Glomerular endothelial cell (primary cell): Measurements from ENCODE around the gene KCNQ2. TPM values are rescaled to one million over a fixed set of nuclear protein-coding genes. Genes with fewer than 3 reads are reported as not detected.
"Not testable (repeated sequence)": the region's sequence is repeated elsewhere in the genome, so short reads cannot be mapped to it uniquely, and the experiment has no call there.

Experiments
- DNase-seq: peaks from one replicate; pipeline ENCODE4 v3.0.0-alpha.2; 2011; ENCODE audit warnings: low read depth, low spot score; ENCODE audit errors: extremely low read depth
- total RNA-seq: library from RNA; depleted of rRNA; stranded (reverse); fragments of >200 nt; gene quantifications from 2 replicates; pipeline ENCODE4 v1.2.3, GENCODE V29; 2015

Gene KCNQ2
- total RNA-seq, 1 donor from 2014 or later, result not detected

DNA sequence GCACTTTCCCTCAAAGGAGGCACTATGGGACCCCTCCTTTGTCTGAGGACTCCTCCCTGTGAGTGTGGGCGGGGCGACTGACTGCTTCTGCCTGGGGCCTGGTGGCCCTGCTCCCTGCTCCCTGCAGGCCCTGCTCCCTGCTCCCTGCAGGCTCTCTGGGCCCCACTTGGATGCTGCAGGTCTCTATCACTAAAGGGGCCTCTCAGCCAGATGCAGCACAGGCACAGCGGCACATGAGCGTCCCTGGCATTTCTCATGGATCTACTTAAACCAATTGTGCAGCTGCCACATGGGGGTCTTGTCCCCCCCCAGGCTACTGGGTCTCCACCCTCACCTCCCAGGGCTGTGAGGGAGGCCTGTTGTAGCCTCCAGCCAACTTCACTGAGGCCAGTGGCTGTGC is 18.6 kb upstream of the KCNQ2 start:
- no peak for DNase-seq

DNA sequence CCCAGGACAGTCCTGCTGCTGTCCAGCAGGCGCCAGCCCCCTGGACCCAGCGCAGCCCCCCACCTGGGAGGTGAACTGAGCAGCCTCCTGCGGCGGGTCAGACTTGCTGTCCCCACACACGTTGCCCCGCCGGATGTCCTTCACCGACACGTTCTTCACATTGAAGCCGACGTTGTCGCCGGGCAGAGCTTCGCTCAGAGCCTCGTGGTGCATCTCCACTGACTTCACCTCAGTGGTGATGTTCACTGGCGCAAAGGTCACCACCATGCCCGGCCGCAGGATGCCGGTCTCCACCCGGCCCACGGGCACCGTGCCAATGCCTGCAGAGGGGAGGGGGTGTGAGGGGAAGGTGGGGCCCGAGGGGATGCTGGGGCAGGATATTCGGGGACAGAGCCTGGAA is 18.0 kb upstream of the KCNQ2 start:
- DNase-seq, result no peak

DNA sequence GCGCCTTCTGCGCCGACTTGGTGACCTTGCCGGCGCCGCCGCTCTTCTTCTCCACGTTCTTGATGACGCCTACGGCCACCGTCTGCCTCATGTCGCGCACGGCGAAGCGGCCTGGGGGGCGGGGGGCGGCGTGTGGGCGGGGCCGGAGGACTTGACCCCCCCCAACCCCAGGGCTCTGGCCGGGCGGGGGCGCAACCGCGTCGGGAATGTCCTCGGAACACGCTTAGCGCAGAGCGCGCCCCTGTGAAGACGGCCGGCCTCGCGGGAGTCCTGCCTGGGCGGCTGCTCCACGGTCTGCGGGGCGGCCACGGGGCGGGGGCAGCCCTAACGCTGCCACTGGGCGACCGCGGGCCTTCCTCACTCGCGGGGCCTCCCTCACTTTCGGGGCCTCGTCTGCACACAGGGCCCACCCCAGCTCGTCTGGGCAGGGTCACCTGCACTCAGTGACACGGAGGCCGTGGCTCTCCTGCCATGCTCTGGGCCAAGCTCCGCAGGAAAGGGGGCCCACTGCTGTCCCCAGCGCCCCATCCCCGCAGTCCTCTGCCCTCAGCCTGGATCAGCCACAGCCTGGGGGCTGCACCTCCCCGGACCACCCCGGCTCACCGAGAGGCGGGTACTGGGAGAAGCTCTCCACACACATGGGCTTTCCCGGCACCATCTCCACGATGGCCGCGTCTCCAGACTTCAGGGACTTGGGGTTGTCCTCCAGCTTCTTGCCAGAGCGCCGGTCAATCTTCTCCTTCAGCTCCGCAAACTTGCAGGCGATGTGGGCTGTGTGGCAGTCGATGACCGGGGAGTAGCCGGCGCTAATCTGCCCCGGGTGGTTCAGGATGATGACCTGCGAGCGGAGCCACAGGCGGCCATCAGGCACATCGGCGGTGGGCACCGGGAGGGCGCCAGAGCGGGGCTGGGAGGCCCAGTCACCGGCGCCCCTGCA is 16.1 kb upstream of the KCNQ2 start:
- no peak for DNase-seq

DNA sequence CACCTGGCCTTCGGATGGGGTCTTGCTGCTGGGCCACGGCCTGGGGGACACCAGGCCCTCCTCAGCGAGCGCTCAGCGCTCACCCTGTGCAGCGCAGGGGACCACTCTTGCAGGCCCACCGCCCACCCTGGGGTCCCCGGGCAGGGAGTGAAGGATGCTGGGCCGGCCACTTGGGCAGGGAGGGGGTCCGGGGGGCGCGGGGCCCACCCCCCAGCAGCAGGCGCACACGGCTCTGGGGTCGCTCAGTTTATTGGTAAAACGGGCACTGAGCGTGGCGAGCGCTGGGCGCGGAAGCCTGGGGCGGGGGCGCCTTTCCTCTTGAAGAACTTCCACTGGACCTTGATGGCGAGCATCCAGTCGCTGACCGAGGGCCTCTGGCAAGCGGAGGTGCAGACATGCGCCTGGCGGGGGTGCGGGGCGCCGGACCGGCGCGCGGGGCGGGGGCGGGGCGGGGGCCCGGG is 15.4 kb upstream of the KCNQ2 start:
- no peak for DNase-seq

DNA sequence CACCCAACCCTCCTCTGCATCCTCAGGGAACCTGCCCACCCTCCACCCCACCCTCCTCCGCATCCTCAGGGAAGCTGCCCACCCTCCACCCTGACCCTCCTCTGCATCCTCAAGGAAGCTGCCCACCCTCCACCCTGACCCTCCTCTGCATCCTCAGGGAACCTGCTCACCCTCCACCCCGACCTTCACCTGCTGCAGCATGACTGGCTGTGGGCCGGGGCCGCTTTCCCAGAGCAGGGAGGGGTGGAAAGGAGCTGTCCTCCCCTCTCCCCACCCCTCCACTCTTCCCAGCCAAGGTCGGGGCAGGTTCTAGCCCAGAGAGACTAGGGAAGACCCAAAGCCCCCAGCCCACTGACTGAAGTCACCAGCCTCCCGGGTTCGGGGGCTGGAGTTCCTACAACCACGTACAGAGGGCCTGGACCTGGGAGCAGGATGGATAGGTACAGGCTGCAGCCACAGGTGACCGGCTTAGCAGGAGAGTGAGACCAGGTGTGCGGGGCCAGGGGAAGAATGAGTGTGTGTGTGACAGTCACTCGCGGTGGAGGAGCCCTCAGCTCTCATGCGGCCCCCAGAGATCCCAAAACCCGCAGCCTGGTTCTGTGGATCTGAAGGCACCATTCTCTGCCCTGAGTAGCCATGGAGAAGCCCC is 14.8 kb upstream of the KCNQ2 start:
- DNase-seq, result no peak

DNA sequence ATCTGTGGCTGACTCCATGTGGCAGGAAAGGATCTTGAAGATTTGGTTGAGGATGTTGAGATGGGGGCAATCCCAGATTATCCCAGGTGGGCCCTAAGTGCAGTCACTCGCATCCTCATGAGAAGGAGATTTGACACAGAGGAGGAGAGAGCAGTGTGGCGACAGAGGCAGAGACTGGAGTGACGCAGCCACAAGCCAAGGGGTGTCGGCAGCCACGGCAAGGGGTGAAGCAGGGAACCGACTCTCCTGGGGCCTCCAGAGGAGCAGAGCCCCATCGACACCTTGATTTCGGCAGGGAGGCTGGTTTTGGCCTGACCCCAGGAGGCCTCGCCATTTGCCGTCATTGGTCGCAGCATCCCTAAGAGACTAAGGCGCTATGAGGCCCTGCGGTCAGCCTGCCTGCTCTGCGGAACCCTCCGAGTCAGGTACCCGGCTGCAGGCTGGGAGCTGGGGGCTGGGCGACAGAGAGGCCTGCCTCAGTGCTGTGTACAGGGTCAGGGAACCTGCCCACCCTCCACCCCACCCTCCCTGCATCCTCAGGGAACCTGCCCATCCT is 13.9 kb upstream of the KCNQ2 start:
- no peak for DNase-seq

DNA sequence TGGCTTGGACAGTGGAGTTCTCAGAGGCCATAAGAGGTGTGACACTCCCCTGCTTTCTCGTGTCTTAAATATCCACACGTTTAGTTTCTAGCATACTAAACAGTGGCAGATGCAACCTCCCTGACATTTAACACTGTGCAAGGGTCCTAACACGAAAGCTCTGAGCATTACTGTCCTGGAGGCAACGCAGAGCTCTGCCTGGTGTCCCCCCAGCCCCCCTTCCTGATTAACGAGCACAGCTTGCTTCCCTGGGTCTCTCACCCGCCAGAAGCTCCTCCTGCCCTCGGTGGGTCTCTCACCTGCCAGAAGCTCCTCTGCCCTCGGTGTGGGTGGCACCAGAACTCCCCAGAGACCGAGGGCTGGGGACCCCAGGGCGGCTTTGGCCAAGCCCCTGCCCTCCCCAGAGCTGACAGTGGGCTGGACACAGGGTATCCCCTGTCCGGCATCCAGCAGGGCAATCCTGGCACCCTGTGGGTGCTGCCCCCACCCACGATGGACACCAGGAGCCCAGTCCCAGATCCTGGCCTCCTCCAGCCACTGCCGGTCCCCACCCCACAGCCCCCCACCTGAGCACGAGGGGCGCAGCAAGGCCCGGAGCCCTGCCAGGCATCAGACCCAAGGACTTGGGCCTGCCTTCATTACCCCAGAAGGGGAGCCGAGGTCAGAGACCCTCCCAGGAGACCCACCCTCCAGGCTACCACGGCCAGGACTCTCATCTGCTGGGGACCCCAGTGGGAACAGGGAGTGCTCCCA is 12.4 kb upstream of the KCNQ2 start:
- no peak for DNase-seq

DNA sequence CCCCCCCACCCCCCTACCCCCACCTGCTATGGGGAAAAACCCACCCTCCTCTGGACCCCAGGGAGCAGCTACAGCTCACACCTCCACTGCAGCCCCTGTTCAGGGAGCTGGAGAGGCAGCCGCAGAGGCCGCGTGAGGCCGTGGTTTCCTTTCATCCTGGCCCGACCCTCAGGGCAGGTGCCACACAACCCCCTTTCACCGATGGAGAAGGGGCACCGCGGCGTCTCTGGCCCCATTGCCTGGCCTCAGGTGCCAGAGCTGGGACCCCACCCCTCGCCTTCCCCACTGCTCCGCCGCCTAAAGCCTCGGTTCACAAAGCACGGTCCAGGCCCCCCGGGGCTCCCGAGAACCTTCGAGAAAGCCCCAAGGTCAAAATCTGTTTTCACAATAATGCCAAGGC is 11.8 kb upstream of the KCNQ2 start:
- no peak for DNase-seq

DNA sequence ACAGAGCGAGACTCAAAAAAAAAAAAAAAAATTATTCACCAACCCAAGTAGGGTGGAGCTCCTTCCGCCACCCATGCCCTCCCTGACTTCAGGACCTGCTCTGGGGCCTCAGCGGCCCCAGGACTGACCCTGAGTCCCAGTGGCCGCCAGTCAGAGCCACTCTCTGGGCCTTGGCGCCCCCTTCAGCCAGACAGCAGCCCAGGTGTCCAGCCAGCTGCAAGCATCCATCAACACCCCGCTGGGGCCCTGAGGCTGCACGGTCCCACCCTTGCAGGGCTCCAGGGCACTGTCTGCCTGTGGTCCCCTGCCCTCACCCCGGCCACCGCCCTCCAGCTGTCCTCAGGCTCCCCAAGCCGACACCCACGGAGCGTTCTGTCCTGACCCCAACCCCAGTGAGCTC is 11.4 kb upstream of the KCNQ2 start:
- no peak for DNase-seq

DNA sequence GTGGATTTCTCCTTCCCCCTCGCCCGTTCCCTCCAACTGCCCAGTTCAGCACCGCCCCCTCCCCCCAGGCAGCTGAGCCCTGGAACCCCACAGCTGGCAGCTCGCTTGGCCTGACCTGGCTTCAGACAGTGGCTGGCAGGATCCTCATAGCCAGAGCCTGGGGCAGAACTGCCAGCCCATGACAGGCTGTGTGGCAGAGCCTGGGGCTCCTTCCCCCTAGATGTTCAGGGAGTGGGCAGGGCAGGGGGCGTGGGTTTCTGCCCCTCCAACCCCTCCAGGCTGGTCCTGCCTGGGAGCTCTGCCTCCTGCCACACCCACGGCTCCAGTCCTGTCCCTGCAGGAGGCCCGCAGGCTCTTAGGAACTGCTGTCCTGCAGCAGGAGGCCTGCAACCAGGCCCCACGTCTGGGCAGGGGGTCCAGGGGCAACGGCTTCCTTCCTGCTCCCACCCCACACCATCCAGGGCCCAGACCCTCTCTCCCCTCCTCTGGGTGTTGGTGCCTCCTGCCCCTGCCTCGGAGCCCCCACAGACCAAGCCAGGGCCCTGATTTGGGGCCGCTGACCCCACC is 9.6 kb upstream of the KCNQ2 start:
- no peak for DNase-seq

DNA sequence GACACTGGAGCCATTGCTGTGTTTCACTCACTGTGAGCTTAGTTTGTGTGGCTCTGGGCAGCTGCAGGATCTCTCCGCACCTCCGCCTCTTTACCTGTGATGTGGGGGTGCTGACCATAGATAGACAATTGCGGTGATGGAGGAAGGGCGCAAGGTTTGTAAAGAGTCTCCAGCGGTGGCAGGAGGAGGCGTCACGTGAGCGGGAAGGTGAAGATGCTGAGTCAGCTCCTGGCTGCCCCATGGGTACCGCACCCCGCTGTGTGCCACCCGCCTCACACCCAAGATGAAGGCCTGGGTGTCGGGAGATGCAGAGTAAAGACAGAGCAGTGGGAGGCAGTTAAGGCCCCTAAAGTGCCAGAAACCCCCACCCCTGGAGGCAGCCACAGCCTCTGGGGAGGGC is 9.0 kb upstream of the KCNQ2 start:
- DNase-seq, result no peak

DNA sequence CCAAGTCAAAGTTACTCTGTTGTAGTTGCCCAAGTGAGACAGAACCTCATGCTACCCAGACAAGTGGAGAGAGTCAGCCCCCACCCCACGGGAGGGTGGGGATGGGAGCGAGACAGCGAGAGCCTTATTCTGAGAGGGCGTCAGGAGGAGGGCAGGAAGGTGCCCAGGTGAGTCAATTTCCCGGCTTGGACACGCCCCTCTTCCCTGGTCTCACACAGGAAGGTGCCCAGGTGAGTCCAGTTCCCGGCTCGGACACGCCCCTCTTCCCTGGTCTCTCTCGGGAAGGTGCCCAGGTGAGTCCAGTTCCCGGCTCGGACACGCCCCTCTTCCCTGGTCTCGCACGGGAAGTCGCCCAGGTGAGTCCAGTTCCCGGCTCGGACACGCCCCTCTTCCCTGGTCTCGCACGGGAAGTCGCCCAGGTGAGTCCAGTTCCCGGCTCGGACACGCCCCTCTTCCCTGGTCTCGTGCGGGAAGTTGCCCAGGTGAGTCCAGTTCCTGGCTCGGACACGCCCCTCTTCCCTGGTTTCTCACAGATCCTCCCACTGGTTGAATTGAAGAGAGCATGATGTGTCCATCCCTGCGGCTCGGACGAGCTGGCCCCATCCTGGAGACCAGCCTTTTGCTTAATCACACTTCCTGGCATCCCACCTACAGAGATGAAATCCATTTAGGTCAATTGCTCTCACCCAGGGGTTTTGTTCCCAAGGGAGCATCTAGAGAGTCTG is 7.4 kb upstream of the KCNQ2 start:
- not testable (repeated sequence) for DNase-seq

DNA sequence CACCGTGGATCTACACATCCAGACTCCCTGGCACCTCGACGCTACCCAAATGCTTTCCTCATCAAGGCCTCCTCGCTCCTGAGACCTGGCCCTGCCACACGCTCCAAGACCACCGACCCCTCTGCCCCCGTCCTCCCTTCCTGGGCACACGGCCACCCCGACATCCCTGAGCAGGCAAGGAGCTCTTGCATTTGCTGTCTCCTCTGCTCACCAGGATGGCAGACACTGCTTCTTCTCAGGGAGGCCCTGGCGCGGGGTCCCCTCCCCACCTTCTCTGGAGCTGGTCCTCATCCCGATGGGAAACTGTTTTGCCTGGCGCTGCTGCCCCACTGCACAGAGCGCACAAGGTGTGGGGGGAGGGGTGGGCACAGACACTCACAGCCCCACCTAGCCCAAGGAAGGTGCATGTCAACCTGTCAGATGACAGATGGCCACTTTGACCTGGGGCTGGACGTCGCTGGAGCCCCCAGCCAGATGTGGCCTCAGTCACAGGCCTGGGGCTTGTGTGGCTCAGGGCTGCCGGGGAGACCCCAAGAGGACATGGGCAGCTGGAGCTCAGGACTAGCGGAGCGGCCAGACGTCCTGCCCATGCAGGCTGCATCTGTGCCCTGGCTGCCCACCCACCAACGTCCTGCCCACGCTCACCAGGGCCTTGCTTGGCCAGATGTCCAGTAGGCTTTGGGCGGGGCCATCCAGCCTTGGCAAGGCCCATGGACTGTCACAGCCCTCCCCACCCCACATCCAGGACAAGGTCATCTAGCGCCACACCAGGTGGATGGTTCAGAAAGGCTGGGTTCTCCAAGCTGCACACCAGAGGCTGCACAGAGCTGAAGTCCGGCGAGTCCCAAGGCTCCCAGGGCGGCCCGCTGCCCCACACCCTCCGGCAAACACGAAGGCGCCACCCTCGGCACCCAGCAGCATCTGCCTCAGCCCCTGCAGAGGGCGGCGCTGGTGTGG is 6.2 kb upstream of the KCNQ2 start:
- DNase-seq, result no peak

DNA sequence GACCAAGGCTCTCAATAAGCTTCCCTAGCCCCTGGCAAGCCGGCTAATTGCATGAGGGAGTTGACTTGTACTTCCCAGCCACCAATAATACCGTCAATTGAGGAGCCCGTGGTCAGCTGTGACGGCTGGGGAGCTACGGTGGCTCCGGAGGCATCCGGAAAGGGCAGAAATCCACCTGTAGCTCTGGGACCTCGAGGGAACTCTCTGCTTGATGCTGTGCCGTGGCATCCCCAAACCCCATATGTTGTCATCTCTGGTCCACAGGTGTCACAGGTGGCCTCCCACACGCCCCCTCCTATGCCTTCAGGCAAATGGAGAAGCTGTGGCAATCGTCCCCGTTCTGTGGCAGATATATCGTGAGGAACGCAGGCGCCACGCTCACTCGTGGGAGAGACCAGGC is 5.5 kb upstream of the KCNQ2 start:
- no peak for DNase-seq

DNA sequence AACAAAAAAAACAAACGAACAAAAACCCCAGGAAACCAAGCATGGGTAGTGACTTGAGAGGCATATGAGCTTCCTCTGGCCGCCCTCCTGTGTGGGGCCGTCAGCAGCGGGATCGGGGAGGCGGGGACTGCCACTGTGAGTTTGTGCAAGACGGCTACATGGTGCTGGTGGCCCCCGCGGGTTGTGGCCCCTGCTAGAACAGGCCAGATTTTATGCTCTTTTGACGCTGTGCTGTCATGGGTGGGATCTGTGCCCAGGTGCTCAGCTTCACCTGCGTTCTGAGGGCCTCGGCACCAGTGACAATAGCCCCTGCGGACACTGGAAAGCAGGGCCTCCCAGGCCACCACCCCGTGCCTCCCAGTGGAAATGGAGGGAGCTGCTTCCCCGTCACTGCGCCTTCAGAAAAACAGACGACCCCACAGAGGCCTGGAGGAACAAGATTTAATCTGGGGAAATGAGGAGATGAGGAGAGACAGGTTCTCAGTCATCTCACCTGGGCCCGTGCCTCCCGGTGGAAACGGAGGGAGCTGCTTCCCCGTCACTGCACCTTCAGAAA is 4.7 kb upstream of the KCNQ2 start:
- no peak for DNase-seq

DNA sequence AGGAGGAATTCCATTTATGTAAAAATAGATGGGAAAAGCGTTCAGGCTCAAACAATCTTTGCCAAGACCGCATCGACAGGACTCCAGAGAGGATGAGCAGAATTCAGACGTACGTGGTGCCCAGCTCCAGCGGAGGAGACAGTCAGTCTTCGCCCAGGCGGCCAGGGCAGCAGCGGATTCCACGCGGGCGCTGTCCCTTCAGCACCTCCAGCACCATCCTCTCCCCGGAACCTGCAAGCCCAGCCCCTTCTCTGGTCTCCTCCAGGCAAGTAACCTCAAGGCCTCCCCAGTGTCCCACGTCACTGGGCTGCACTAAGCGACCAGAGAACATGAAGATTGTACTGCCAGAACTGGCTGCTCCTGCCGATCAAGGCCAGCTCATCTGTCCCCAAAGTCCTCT is 2.8 kb upstream of the KCNQ2 start:
- DNase-seq, result no peak

DNA sequence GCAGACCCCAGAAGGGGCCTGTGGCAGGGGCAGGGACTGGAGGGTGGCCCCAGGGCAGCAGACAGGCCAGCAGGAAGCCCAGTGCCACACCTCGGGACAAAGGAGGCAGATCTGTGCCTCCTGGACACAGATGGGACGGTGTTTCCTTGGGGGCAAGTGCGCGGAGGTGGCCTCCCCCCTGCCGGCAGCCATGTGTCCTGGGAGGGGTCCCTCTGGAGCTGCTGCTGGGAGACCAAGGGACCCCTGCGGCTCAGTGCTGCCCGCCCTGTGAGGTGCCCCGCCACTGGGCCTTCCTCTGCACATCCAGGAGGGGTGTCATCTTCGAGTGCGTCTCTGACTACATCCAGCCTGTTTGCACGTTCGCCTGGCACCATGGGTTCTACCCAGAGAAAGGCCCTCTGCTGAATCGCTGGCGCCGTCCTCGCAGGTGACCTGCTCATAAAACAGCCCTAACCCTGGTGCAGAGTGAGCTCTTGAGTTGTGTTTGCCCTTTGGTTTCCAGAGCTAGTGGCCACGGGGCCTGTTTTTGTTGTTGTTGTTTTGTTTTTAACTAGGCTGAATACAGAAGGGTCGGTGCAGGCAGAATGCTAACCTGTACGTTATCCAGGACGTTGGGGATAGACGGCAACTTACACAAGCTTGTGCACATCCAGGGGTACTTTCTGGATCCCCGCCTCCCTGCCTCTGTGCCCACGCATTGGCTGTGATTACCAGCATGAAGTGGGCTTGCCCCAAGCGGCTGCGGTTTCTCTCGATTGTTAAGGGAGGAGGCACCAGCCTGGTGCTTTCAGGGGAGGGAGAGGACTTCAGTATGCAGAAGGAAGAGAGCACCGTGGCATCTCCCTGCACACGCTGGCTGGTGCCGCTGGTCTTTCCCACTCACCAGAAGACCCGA is 1.3 kb upstream of the KCNQ2 start:
- DNase-seq, result no peak
